SK-N-SH (cell line): ENCODE measurements around the gene LGR5.

Source experiments
- CTCF ChIP-seq: fragments of 200-600 bp; sonication (generic); IDR thresholded peaks from 2 replicates; pipeline ENCODE4 v1.6.1; 2017; ENCODE audit warnings: antibody characterized with exemption, mild to moderate bottlenecking, moderate library complexity
- POLR2AphosphoS5 ChIP-seq: IDR thresholded peaks from 2 replicates; pipeline ENCODE4 v1.6.1; 2012; ENCODE audit warnings: low read depth, low read length
- RFX5 ChIP-seq: IDR thresholded peaks from 2 replicates; pipeline ENCODE4 v1.6.1; 2012; ENCODE audit warnings: mild to moderate bottlenecking, improper control_type of control experiment, low read length
- RXRA ChIP-seq: IDR thresholded peaks from 2 replicates; pipeline ENCODE4 v1.4.0; 2012; ENCODE audit warnings: low read depth, mild to moderate bottlenecking, borderline replicate concordance
- TAF1 ChIP-seq: IDR thresholded peaks from 2 replicates; pipeline ENCODE4 v1.6.1; 2012; ENCODE audit warnings: low read depth, mild to moderate bottlenecking, low read length, moderate library complexity, borderline replicate concordance

DNA sequence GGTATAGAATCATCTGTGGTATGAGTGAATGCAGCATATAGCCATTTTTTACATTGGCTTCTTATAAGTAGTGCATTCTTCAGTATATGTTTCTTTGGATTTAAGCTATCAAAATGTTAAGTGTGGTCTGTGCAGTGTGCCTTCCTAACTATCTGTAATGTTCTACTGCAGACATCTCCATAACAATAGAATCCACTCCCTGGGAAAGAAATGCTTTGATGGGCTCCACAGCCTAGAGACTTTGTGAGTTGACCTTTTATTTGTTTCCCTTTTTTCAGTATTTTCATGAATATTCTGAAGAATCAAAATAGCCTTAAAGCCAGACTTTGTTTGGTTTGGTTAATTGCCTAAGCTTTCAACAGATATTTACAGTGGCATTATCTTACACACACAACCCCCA, 116.8 kb downstream of the LGR5 start:
- TF ChIP-seq CTCF (no peak), RXRA (no peak), TAF1 (no peak), RFX5 (no peak), POLR2AphosphoS5 (no peak)
